Lung (tissue), 12 donors: ENCODE results near the gene RUSF1. TPM values are rescaled to one million over a fixed set of nuclear protein-coding genes. Genes with fewer than 3 reads are reported as not detected.

ENCODE experiments used
- ATAC-seq: fragments of 200-7000 bp; cut with Tn5 transposase; one replicate; pipeline ENCODE4 v1.9.1; 2020; ENCODE audit warnings: moderate number of reproducible peaks; ENCODE audit not compliant: insufficient read depth, low FRiP score
- DNase-seq, 3 donors: peaks; one replicate each; pipeline ENCODE4 v3.0.0-alpha.2; 2013 to 2017
- H3K27ac ChIP-seq, 2 donors: one replicate each; pipeline ENCODE4 v1.5.1; 2013; ENCODE audit warnings: mild to moderate bottlenecking in 2 of 2, moderate library complexity in 2 of 2, control low read depth in 1 of 2, inconsistent platforms in 1 of 2, low read depth in 1 of 2, low read length in 1 of 2
- H3K27me3 ChIP-seq, 3 donors: one replicate each; pipeline ENCODE4 v1.5.1; 2013; ENCODE audit warnings: low read length in 2 of 3; ENCODE audit not compliant: control insufficient read depth in 3 of 3, insufficient read depth in 3 of 3
- H3K36me3 ChIP-seq, 4 donors: one replicate each; pipeline ENCODE4 v1.5.1; 2013; ENCODE audit warnings: low read length in 4 of 4, mild to moderate bottlenecking in 1 of 4, moderate library complexity in 1 of 4; ENCODE audit not compliant: control insufficient read depth in 4 of 4, insufficient read depth in 4 of 4
- H3K4me1 ChIP-seq, 5 donors: one replicate each; pipeline ENCODE4 v1.5.1; 2013; ENCODE audit warnings: low read length in 5 of 5, mild to moderate bottlenecking in 2 of 5, moderate library complexity in 1 of 5; ENCODE audit not compliant: control insufficient read depth in 5 of 5, insufficient read depth in 5 of 5
- H3K4me3 ChIP-seq: one replicate; pipeline ENCODE4 v1.5.1; 2013; ENCODE audit warnings: mild to moderate bottlenecking, control low read depth, moderate library complexity
- H3K9ac ChIP-seq, 2 donors: one replicate each; pipeline ENCODE4 v1.5.1; 2013; ENCODE audit warnings: low read length in 2 of 2, control low read depth in 1 of 2; ENCODE audit not compliant: insufficient read depth in 1 of 2
- H3K9me3 ChIP-seq, 4 donors: one replicate each; pipeline ENCODE4 v1.5.1; 2013; ENCODE audit warnings: low read length in 3 of 4, mild to moderate bottlenecking in 1 of 4, moderate library complexity in 1 of 4; ENCODE audit not compliant: control insufficient read depth in 4 of 4, insufficient read depth in 3 of 4
- CTCF ChIP-seq: IDR thresholded peaks from 2 replicates; pipeline ENCODE4 v1.5.1; 2012; ENCODE audit warnings: mild to moderate bottlenecking; ENCODE audit errors: control extremely low read depth, extremely low read depth
- WGBS, 2 donors: extraction: QIAGEN DNeasy Blood & Tissue Kit; methylation state at CpG; one replicate each; pipeline ENCODE4 v1.1.7; 2013; 5-methylcytosine and 5-hydroxymethylcytosine counted together
- polyA plus RNA-seq, 2 donors: library from polyadenylated mRNA; stranded (reverse); fragments of 200-250 nt; gene quantifications; one replicate each; pipeline ENCODE4 v1.2.1, GENCODE V29; 2013
- total RNA-seq, 2 donors: library from RNA; depleted of rRNA in 1 of 2; stranded (reverse); fragments of >200 nt in 1 of 2; gene quantifications; one replicate each; pipeline ENCODE4 v1.2.1, GENCODE V29; 2014 to 2021
- donor health status: control.
- donor health status: control.
- donor health status: Bipolar disorder and iron deficiency.
- donor health status: healthy.
- donor health status: DM: yes; HTN: yes; CAD: no.

Gene RUSF1
- total and polyA plus RNA-seq, 4 donors = 56.1 to 82.7 (median 73.1) TPM

DNA sequence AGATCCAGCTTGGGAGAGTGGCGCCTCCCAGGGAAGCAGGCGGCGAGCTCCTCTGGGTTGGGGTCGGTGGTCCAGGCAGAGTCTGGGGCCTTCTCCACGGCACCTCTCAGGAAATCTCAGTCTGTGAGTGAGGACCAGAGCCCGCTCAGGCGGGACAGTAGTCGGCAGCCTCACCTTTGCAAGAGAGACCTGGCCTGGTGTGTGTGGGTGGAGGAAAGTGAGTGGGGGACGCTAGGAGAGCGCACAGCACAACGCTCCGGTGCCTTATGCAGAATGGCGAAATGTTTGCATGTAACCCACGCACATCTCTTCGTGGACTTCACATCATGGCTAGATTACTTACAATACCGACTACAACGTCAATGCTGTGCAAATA is 21.7 kb upstream of the RUSF1 start:
- peaks cover 0 to 4% (median 0%) of the 10 kb centered on the region in 4 donors for H3K9me3 ChIP-seq
- DNase-seq (no peak), ATAC-seq (no peak)
- no peak overlapping the region for H3K27ac ChIP-seq
- peak overlapping the region in 1 of 2 donors; percentile 17 for H3K9ac ChIP-seq
- H3K4me3 ChIP-seq = no peak overlapping the region
- 45 to 62% methylated on average over 17 of the region's 17 CpGs for WGBS, 2 donors
- peaks cover 0 to 11% (median 0%) of the 10 kb centered on the region in 3 donors for H3K27me3 ChIP-seq
- no peaks in the 10 kb centered on the region for H3K36me3 ChIP-seq
- peaks cover 0 to 11% (median 1%) of the 10 kb centered on the region in 5 donors for H3K4me1 ChIP-seq
- TF ChIP-seq CTCF = no peak

- Histone ChIP-seq H3K27ac (no peak overlapping the region), H3K4me3 (no peak overlapping the region), H3K4me1 (peaks cover 0 to 11% (median 1%) of the 10 kb centered on the region in 5 donors), H3K36me3 (no peaks in the 10 kb centered on the region), H3K9me3 (peaks cover 0 to 4% (median 0%) of the 10 kb centered on the region in 4 donors), H3K27me3 (peaks cover 0 to 11% (median 0%) of the 10 kb centered on the region in 3 donors), H3K9ac (peak overlapping the region; percentile 0 to 57)
- 5 to 12% methylated on average over 36 to 52 of the region's 52 CpGs for WGBS, 2 donors
- DNase-seq = peak; percentile 80 to 85 (median 84)
- peak; percentile 36 for ATAC-seq
- no peak for TF ChIP-seq CTCF
Measured at GRCh38 chr16:31529108-31529936, 21.1 kb upstream of the RUSF1 start.

DNA sequence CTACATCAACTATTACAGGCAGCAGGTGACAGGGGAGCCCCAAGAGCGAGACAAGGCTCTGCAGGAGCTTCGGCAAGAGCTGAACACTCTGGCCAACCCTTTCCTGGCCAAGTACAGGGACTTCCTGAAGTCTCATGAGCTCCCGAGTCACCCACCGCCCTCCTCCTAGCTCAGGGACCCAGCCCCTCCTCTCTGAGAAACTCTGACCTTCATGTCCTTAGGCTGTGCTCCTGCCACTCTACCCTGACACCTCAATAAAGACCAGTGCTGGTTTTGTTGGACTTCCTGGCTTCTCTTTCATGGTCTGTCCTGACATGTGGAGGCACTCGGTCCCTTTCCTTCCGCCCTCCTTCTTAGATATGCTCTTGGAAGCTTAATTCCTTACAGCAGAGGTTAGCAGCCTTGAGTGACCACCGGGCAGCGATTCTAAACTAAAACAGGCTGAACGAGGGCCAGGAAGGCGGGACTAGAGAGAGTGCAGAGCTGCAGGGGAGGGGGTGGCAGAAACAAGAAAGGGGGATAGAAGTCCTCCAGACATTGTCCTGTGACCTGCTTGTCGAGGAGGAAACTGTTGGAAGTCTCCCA is 20.4 kb upstream of the RUSF1 start:
- no peak overlapping the region for H3K27ac ChIP-seq
- no peak for TF ChIP-seq CTCF
- no peaks in the 10 kb centered on the region for H3K36me3 ChIP-seq
- no peak overlapping the region for H3K4me3 ChIP-seq
- H3K9ac ChIP-seq = peak overlapping the region; percentile 0 to 57
- 39 to 58% methylated on average over 11 of the region's 11 CpGs for WGBS, 2 donors
- no peak for ATAC-seq
- DNase-seq = peak in 1 of 3 donors; percentile 62
- peaks cover 0 to 4% (median 0%) of the 10 kb centered on the region in 4 donors for H3K9me3 ChIP-seq
- peaks cover 0 to 11% (median 1%) of the 10 kb centered on the region in 5 donors for H3K4me1 ChIP-seq
- H3K27me3 ChIP-seq = peaks cover 0 to 11% (median 0%) of the 10 kb centered on the region in 3 donors
